ENCODE measurements around the gene LMF2. TPM values are rescaled to one million over a fixed set of nuclear protein-coding genes. Genes with fewer than 3 reads are reported as not detected.

The LMF2 gene
- total RNA-seq, 3 donors from 2014 or later: 57.8 to 66.4 (median 60.7) TPM

- H3K4me3 ChIP-seq: no peak overlapping the region
- DNase-seq (no peak), ATAC-seq (no peak)
- intact Hi-C loops (cut with DNase I, micrococcal nuclease): no loop called here
- H3K4me1 ChIP-seq (ENCODE audit: low read depth): peaks cover 4% of the 10 kb centered on the region
- H3K36me3 ChIP-seq (ENCODE audit: low read depth): peaks cover 6% of the 10 kb centered on the region
- no peak for TF ChIP-seq CTCF (IDR thresholded peaks at IDR 0.05)
- H3K9me3 ChIP-seq: no peaks in the 10 kb centered on the region
Observed at GRCh38 chr22:50500452-50500851, 7.0 kb downstream of the LMF2 start.

DNA sequence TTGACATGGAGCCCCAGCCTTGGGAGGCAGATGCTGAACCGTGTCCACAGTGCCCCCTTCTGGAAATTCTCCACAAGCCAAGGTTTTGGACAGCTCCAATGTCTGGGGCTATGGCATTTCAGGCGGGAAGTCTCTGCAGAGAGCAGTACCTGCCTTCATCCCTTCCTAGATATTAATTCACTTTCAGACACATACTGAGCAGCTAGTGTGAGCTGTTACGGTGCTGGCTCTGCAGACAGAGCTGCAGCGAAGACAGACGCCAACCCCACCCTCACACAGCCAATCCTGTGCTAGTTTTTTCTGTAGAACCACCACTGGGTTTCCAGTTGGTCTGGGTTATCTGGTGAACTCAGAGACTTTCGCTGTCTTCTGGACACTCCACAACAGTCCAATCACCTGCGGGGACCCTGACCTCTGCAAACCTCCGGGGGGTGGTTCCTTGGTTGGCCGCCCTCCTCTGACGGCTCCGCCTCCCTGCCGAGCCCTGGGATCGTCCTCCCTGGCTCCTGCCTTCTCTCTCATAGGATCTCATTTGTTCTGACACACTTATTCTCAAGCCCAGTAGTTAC lies 9.1 kb downstream of the LMF2 start:
- ATAC-seq (peak; percentile 93), DNase-seq (peak; percentile 57 to 90 (median 77))
- peak; percentile 51 for TF ChIP-seq CTCF (IDR thresholded peaks at IDR 0.05)
- no peak overlapping the region for H3K4me3 ChIP-seq
- H3K36me3 ChIP-seq (ENCODE audit: low read depth): no peaks in the 10 kb centered on the region
- H3K4me1 ChIP-seq (ENCODE audit: low read depth): peaks cover 4% of the 10 kb centered on the region
- H3K9me3 ChIP-seq: no peaks in the 10 kb centered on the region
- intact Hi-C loops (cut with DNase I, micrococcal nuclease): loop anchor here in 1 of 2 donors (10.0 kb wide), 1 partner anchor 254 kb away; the partner anchor contains the start of gene TUBGCP6

GRCh38 chr22:50497093-50497492 lies 10.4 kb downstream of the LMF2 start:
- H3K4me3 ChIP-seq: no peak overlapping the region
- DNase-seq (no peak), ATAC-seq (peak; percentile 63)
- intact Hi-C loops (cut with DNase I, micrococcal nuclease): loop anchor here in 1 of 2 donors (10.0 kb wide), 1 partner anchor 252 kb away; the partner anchor contains the start of gene TUBGCP6
- no peaks in the 10 kb centered on the region for H3K36me3 ChIP-seq (ENCODE audit: low read depth)
- H3K9me3 ChIP-seq: no peaks in the 10 kb centered on the region
- no peak for TF ChIP-seq CTCF (IDR thresholded peaks at IDR 0.05)
- H3K4me1 ChIP-seq (ENCODE audit: low read depth): peaks cover 4% of the 10 kb centered on the region

GRCh38 chr22:50490531-50491308 lies 16.8 kb downstream of the LMF2 start:
- DNase-seq: peak in 1 of 3 donors; percentile 42
- no peaks in the 10 kb centered on the region for H3K36me3 ChIP-seq (ENCODE audit: low read depth)
- TF ChIP-seq CTCF (IDR thresholded peaks at IDR 0.05): no peak
- no peak for ATAC-seq
- H3K4me3 ChIP-seq: no peak overlapping the region
- no peaks in the 10 kb centered on the region for H3K9me3 ChIP-seq
- H3K4me1 ChIP-seq (ENCODE audit: low read depth): no peaks in the 10 kb centered on the region
- intact Hi-C loops (cut with DNase I, micrococcal nuclease): loop anchor here in 1 of 2 donors (10.0 kb wide), 1 partner anchor 246 kb away; the partner anchor contains the start of gene TUBGCP6

GRCh38 chr22:50489363-50490243 lies 17.9 kb downstream of the LMF2 start:
- TF ChIP-seq CTCF (IDR thresholded peaks at IDR 0.05): no peak
- peak in 1 of 3 donors; percentile 46 for DNase-seq
- H3K9me3 ChIP-seq: no peaks in the 10 kb centered on the region

More at GRCh38 chr22:50489363-50490243, 17.9 kb downstream of the LMF2 start:
- no peak for ATAC-seq
- intact Hi-C loops (cut with DNase I, micrococcal nuclease): loop anchor here in 1 of 2 donors (10.0 kb wide), 1 partner anchor 245 kb away; the partner anchor contains the start of gene TUBGCP6
- no peak overlapping the region for H3K4me3 ChIP-seq
- peaks cover 1% of the 10 kb centered on the region for H3K4me1 ChIP-seq (ENCODE audit: low read depth)
- H3K36me3 ChIP-seq (ENCODE audit: low read depth): no peaks in the 10 kb centered on the region
